Measurements from ENCODE around the gene AURKAIP1.
"Not testable (repeated sequence)": the region's sequence is repeated elsewhere in the genome, so short reads cannot be mapped to it uniquely, and the experiment has no call there.

- not testable (repeated sequence) for TF ChIP-seq POLR2A, EP300 (IDR thresholded peaks at IDR 0.05)
- TF ChIP-seq, protein P1, sequence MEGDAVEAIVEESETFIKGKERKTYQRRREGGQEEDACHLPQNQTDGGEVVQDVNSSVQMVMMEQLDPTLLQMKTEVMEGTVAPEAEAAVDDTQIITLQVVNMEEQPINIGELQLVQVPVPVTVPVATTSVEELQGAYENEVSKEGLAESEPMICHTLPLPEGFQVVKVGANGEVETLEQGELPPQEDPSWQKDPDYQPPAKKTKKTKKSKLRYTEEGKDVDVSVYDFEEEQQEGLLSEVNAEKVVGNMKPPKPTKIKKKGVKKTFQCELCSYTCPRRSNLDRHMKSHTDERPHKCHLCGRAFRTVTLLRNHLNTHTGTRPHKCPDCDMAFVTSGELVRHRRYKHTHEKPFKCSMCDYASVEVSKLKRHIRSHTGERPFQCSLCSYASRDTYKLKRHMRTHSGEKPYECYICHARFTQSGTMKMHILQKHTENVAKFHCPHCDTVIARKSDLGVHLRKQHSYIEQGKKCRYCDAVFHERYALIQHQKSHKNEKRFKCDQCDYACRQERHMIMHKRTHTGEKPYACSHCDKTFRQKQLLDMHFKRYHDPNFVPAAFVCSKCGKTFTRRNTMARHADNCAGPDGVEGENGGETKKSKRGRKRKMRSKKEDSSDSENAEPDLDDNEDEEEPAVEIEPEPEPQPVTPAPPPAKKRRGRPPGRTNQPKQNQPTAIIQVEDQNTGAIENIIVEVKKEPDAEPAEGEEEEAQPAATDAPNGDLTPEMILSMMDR (IDR thresholded peaks at IDR 0.05), result not testable (repeated sequence)
Measured at GRCh38 chr1:1402901-1403392, 27.9 kb upstream of the AURKAIP1 start.

All from ovary (tissue), 3 donors.